K562 (cell line): ENCODE results near the gene PAAF1. TPM values are rescaled to one million over a fixed set of nuclear protein-coding genes. Genes with fewer than 3 reads are reported as not detected.

Experiments used
- ATAC-seq: fragments of 200-7000 bp; cut with Tn5 transposase; 3 replicates; pipeline ENCODE4 v1.9.1; 2020; ENCODE audit warnings: moderate library complexity
- BruUV-seq: library from RNA; stranded (reverse); fragments of 400-500 nt; replicated peaks from 2 replicates; lab custom pipeline; 2021; lab: Mats Ljungman, UMichigan
- CTCF ChIA-PET: fragments of 300-600 bp; formaldehyde crosslinking; extraction: SDS; loops from one replicate; lab custom pipeline; 2021; ENCODE audit warnings: low intra/inter-chr PET ratio; lab: Yijun Ruan, JAX
- POLR2A ChIA-PET: fragments of 300-600, 350-650 bp; sonication (Branson Sonifier 250); formaldehyde crosslinking; extraction: SDS; loops from one replicate; lab custom pipeline; 2021; ENCODE audit warnings: antibody characterized with exemption, inconsistent platforms; lab: Yijun Ruan, JAX
- DNase-seq, 4 experiments: peaks; one replicate each; pipeline versions ENCODE4 v3.0.0 to v3.0.0-alpha.2; 2011 to 2018; ENCODE audit warnings: low spot score in 3 of 4, mixed read lengths in 3 of 4; ENCODE audit errors: extremely low read depth in 1 of 4
- FAIRE-seq: peaks from 2 replicates; lab custom pipeline; 2011; peaks lifted over from hg19 to GRCh38; lab: Jason Lieb, UNC
- H2AFZ ChIP-seq: 2 replicates; pipeline ENCODE4 v1.6.0; 2011; ENCODE audit warnings: low read depth, low read length, control low read depth, inconsistent platforms
- H3K27ac ChIP-seq: fragments of 200-600 bp; 3 replicates; pipeline ENCODE4 v1.8.0; 2011; ENCODE audit warnings: low read depth, mild to moderate bottlenecking, control low read depth, inconsistent platforms, low read length, moderate library complexity, mixed read lengths; ENCODE audit errors: extremely low read depth
- H3K27me3 ChIP-seq, 2 experiments: fragments of 300-600 bp in 1 of 2; 2 replicates in 1 of 2; 3 replicates in 1 of 2; pipeline versions ENCODE4 v1.6.0 to v1.8.0; 2011; ENCODE audit warnings: inconsistent platforms in 2 of 2, low read length in 2 of 2, mild to moderate bottlenecking in 1 of 2, mixed read lengths in 1 of 2, moderate library complexity in 1 of 2; ENCODE audit not compliant: control insufficient read depth in 2 of 2, insufficient read depth in 2 of 2
- H3K36me3 ChIP-seq: fragments of 300-600 bp; 3 replicates; pipeline ENCODE4 v1.8.0; 2011; ENCODE audit warnings: mild to moderate bottlenecking, low read length, inconsistent platforms; ENCODE audit not compliant: control insufficient read depth, insufficient read depth
- H3K4me1 ChIP-seq, 2 experiments: fragments of 200-600 bp in 1 of 2; replicated peaks in 1 of 2; 2 replicates in 1 of 2; 3 replicates in 1 of 2; pipeline versions ENCODE4 v1.5.1 to v1.8.0; 2011; ENCODE audit warnings: inconsistent platforms in 2 of 2, low read length in 2 of 2, mild to moderate bottlenecking in 1 of 2, mixed read lengths in 1 of 2, moderate library complexity in 1 of 2; ENCODE audit not compliant: control insufficient read depth in 2 of 2, insufficient read depth in 2 of 2
- H3K4me2 ChIP-seq: 2 replicates; pipeline ENCODE4 v1.6.1; 2011; ENCODE audit warnings: low read length, control low read depth, inconsistent platforms, mixed read lengths; ENCODE audit not compliant: insufficient read depth
- H3K4me3 ChIP-seq: fragments of 200-600 bp; sonication (generic), shearing (Covaris generic); 2 replicates; pipeline ENCODE4 v1.5.1; 2016; ENCODE audit warnings: control low read depth, inconsistent platforms
- H3K79me2 ChIP-seq: fragments of 200-600 bp; 3 replicates; pipeline ENCODE4 v1.8.0; 2011; ENCODE audit warnings: low read length, inconsistent platforms; ENCODE audit not compliant: control insufficient read depth, insufficient read depth
- H3K9ac ChIP-seq, 2 experiments: 2 replicates each; pipeline versions ENCODE4 v1.6.0 to v1.6.1; 2011; ENCODE audit warnings: low read depth in 2 of 2, low read length in 2 of 2, control low read depth in 1 of 2, inconsistent platforms in 1 of 2, mild to moderate bottlenecking in 1 of 2, mixed read lengths in 1 of 2; ENCODE audit not compliant: insufficient read depth in 1 of 2
- H3K9me1 ChIP-seq: one replicate; pipeline ENCODE4 v1.6.0; 2011; ENCODE audit warnings: inconsistent platforms, mild to moderate bottlenecking, low read length, moderate library complexity; ENCODE audit not compliant: control insufficient read depth, insufficient read depth
- H3K9me3 ChIP-seq: replicated peaks from 2 replicates; pipeline ENCODE4 v1.5.1; 2011; ENCODE audit warnings: low read depth, low read length, inconsistent platforms; ENCODE audit not compliant: control insufficient read depth, insufficient read depth
- H4K20me1 ChIP-seq: replicated peaks from 2 replicates; pipeline ENCODE4 v1.6.1; 2011; ENCODE audit warnings: low read length, inconsistent platforms, mixed read lengths; ENCODE audit not compliant: control insufficient read depth, insufficient read depth
- ATF7 ChIP-seq: fragments of 450-650 bp; IDR thresholded peaks from 2 replicates; pipeline ENCODE4 v1.7.1; 2014; ENCODE audit warnings: mild to moderate bottlenecking, moderate library complexity
- CCAR2 ChIP-seq: fragments of 200-400 bp; formaldehyde crosslinking; IDR thresholded peaks from 2 replicates; pipeline ENCODE4 v1.6.1; 2017; ENCODE audit warnings: mild to moderate bottlenecking, low read depth, low read length
- FOS ChIP-seq: IDR thresholded peaks from 3 replicates; pipeline ENCODE4 v1.6.1; 2011; ENCODE audit not compliant: insufficient read length; ENCODE audit errors: extremely low read depth
- KDM1A ChIP-seq, 2 experiments: fragments of 450-650 bp; IDR thresholded peaks; 2 replicates each; pipeline ENCODE4 v1.6.1; 2016; ENCODE audit warnings: mild to moderate bottlenecking in 2 of 2
- MTA2 ChIP-seq: fragments of 450-650 bp; IDR thresholded peaks from 2 replicates; pipeline ENCODE4 v1.6.1; 2016; ENCODE audit warnings: low read depth
- NFATC3 ChIP-seq: fragments of 450-650 bp; IDR thresholded peaks from 2 replicates; pipeline ENCODE4 v1.6.1; 2017; ENCODE audit warnings: mild to moderate bottlenecking
- TOE1 ChIP-seq, 2 experiments: fragments of 450-650 bp in 1 of 2; sonication (generic) in 1 of 2; formaldehyde crosslinking in 1 of 2; IDR thresholded peaks; 2 replicates each; pipeline versions ENCODE4 v1.7.1 to v1.8.0; 2016 to 2022; ENCODE audit warnings: borderline replicate concordance in 2 of 2, mild to moderate bottlenecking in 2 of 2, antibody characterized with exemption in 1 of 2, inconsistent platforms in 1 of 2, low read depth in 1 of 2, missing genetic modification reagents in 1 of 2, moderate library complexity in 1 of 2
- ZNF589 ChIP-seq: fragments of 200-800 bp; sonication (Bioruptor generic); IDR thresholded peaks from 2 replicates; pipeline ENCODE4 v1.6.1; 2016; ENCODE audit warnings: low read depth, missing genetic modification characterization, missing compliant biosample characterization
- WGBS: fragments of 100-300 bp; shearing (Covaris generic); methylation state at CpG from one replicate; pipeline ENCODE4 v1.1.6; 2016; ENCODE audit warnings: low coverage, mixed read lengths; ENCODE audit not compliant: insufficient coverage; ENCODE audit errors: missing lambda C conversion rate; 5-methylcytosine and 5-hydroxymethylcytosine counted together
- in situ Hi-C: fragments of 300-500 bp; cut with MboI; formaldehyde crosslinking; loops from 4 replicates; pipeline ENCODE4 v1.15.0; 2018; ENCODE audit warnings: inconsistent platforms, mixed read lengths
- intact Hi-C: fragments of 100-400 bp; cut with micrococcal nuclease; formaldehyde crosslinking; loops from 2 replicates; pipeline ENCODE4 v1.14.2; 2022
- polyA plus RNA-seq, 8 experiments: library from polyadenylated mRNA; depleted of rRNA in 4 of 8; stranded (reverse) in 5 of 8; unstranded in 3 of 8; fragments of >200 nt; fragmentation: Nextera tagmentation in 2 of 8; fragmentation: Illumina TruSeq in 1 of 8; extraction: Ambion mirVana in 2 of 8; extraction: Trizol in 1 of 8; gene quantifications; 2 replicates each; pipeline versions ENCODE4 v1.2.1 to v1.2.3, GENCODE V29; 2011 to 2014; ENCODE audit warnings: inconsistent platforms in 1 of 8, missing spikeins in 1 of 8
- total RNA-seq, 7 experiments: library from RNA; depleted of rRNA in 6 of 7; stranded (reverse); fragments of >200 nt in 6 of 7; fragmentation: Illumina TruSeq in 2 of 7; extraction: Trizol in 2 of 7; gene quantifications; 2 replicates each; pipeline versions ENCODE4 v1.2.1 to v1.2.3, GENCODE V29; 2011 to 2021; ENCODE audit warnings: low replicate concordance in 1 of 7
- TF ChIP-seq, protein P1 (sequence below), 2 experiments: fragments of 450-650 bp in 1 of 2; IDR thresholded peaks; 2 replicates each; pipeline ENCODE4 v1.6.1; 2011 to 2017; ENCODE audit warnings: low read depth in 2 of 2, antibody characterized with exemption in 1 of 2, borderline replicate concordance in 1 of 2, low read length in 1 of 2, mild to moderate bottlenecking in 1 of 2, mixed read lengths in 1 of 2; ENCODE audit not compliant: control insufficient read depth in 1 of 2
- TF ChIP-seq, protein P2 (sequence below): fragments of 450-650 bp; formaldehyde crosslinking; IDR thresholded peaks from 2 replicates; pipeline ENCODE4 v1.4.0; 2020; ENCODE audit warnings: mild to moderate bottlenecking, moderate library complexity
- TF ChIP-seq, protein P3 (sequence below): fragments of 450-650 bp; IDR thresholded peaks from 2 replicates; pipeline ENCODE4 v1.6.1; 2018; ENCODE audit warnings: mild to moderate bottlenecking, low read depth; ENCODE audit not compliant: partially characterized antibody
- TF ChIP-seq, protein P4 (sequence below): sonication (generic); formaldehyde crosslinking; IDR thresholded peaks from 2 replicates; pipeline ENCODE4 v1.8.1; 2023; ENCODE audit warnings: mild to moderate bottlenecking, missing genetic modification reagents

PAAF1 gene
- total and polyA plus RNA-seq, 9 of the 15 experiments (the other 6 are each of a cell fraction or from before 2014, with no cell fraction given), result 13.5 to 78.6 (median 23.3) TPM

DNA sequence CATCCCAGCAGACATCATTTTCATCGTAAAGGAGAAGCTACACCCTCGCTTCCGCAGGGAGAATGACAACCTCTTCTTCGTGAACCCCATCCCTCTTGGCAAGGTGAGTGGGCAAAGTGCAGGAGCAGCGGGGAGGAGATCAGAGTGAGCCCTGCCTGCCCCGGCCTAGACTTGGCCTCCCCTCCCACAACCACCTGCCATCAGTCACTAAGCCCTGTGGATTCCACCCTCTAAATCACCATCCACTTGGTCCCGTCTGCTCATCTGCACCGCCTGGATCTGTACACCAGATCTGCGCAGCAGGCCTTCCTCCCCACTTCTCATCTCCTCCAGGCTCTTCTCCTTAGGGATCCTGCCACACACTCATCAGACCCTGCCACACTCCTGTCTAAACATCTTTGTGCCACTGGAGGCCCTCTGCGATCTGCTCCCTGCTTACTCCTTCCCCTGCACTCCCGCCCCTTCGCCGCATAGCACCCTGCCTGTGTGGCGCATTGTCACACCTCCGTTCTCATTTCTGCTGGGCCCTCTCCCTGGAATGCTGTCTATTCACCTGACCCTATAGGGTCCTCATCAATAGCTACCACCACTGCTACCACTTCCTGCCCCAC is 91.7 kb downstream of the PAAF1 start:
- Histone ChIP-seq H3K36me3 (no peaks in the 10 kb centered on the region; the same call in 2 of the 3 replicates), H3K4me2 (no peak overlapping the region), H3K4me1 (peaks cover 16% of the 10 kb centered on the region in 2 experiments; a peak in 3 of 5 replicates), H3K9me1 (no peaks in the 10 kb centered on the region), H3K9me3 (no peaks in the 10 kb centered on the region), H4K20me1 (0 out of 2 replicates have a peak, but pooled peaks cover 3% of the 10 kb centered on the region), H3K79me2 (no peaks in the 10 kb centered on the region), H3K4me3 (no peak overlapping the region), H2AFZ (no peak overlapping the region), H3K27ac (no peak overlapping the region), H3K27me3 (no peaks in the 10 kb centered on the region; a peak in 1 of 5 replicates), H3K9ac (0 out of 4 replicates have a peak overlapping the region, but pooled peaks of 1 of the 2 experiments have one; percentile 4)
- 60% methylated on average over 10 of the region's 15 CpGs for WGBS
- intact Hi-C loops (no loop called here), in situ Hi-C loops (loop anchor here (10.0 kb wide), 1 partner anchor 486 kb away; no protein-coding TSS in a partner anchor)
- no TSS peak for BruUV-seq
- no peak for FAIRE-seq
- ChIA-PET POLR2A (interaction anchor here (3.1 kb wide), 1 partner anchor 12 kb away, joined by 27 read pairs; the partner anchor contains the start of gene UCP2), CTCF (no interaction called here)
- ATAC-seq, result no peak
- no peak for DNase-seq
- TF ChIP-seq NFATC3, result no peak
- TF ChIP-seq, protein P1, sequence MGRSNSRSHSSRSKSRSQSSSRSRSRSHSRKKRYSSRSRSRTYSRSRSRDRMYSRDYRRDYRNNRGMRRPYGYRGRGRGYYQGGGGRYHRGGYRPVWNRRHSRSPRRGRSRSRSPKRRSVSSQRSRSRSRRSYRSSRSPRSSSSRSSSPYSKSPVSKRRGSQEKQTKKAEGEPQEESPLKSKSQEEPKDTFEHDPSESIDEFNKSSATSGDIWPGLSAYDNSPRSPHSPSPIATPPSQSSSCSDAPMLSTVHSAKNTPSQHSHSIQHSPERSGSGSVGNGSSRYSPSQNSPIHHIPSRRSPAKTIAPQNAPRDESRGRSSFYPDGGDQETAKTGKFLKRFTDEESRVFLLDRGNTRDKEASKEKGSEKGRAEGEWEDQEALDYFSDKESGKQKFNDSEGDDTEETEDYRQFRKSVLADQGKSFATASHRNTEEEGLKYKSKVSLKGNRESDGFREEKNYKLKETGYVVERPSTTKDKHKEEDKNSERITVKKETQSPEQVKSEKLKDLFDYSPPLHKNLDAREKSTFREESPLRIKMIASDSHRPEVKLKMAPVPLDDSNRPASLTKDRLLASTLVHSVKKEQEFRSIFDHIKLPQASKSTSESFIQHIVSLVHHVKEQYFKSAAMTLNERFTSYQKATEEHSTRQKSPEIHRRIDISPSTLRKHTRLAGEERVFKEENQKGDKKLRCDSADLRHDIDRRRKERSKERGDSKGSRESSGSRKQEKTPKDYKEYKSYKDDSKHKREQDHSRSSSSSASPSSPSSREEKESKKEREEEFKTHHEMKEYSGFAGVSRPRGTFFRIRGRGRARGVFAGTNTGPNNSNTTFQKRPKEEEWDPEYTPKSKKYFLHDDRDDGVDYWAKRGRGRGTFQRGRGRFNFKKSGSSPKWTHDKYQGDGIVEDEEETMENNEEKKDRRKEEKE (IDR thresholded peaks at IDR 0.05; ENCODE audit: borderline replicate concordance in 1 of 2, control insufficient read depth in 1 of 2, low read depth in 2 of 2, low read length in 1 of 2), result no peak
- TF ChIP-seq, protein P2, sequence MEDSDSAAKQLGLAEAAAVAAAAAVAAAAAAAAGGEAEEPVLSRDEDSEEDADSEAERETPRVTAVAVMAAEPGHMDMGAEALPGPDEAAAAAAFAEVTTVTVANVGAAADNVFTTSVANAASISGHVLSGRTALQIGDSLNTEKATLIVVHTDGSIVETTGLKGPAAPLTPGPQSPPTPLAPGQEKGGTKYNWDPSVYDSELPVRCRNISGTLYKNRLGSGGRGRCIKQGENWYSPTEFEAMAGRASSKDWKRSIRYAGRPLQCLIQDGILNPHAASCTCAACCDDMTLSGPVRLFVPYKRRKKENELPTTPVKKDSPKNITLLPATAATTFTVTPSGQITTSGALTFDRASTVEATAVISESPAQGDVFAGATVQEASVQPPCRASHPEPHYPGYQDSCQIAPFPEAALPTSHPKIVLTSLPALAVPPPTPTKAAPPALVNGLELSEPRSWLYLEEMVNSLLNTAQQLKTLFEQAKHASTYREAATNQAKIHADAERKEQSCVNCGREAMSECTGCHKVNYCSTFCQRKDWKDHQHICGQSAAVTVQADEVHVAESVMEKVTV (CRISPR knock-in tag), result no peak
- no peak for TF ChIP-seq FOS
- no peak for TF ChIP-seq ZNF589 (CRISPR knock-in tag)
- no peak for TF ChIP-seq MTA2
- TF ChIP-seq TOE1 (IDR thresholded peaks at IDR 0.05; ENCODE audit: borderline replicate concordance), result no peak
- TF ChIP-seq TOE1 (CRISPR knock-in tag; IDR thresholded peaks at IDR 0.05; ENCODE audit: borderline replicate concordance, low read depth), result no peak
- TF ChIP-seq KDM1A (IDR thresholded peaks at IDR 0.05), result no peak
- TF ChIP-seq, protein P3, sequence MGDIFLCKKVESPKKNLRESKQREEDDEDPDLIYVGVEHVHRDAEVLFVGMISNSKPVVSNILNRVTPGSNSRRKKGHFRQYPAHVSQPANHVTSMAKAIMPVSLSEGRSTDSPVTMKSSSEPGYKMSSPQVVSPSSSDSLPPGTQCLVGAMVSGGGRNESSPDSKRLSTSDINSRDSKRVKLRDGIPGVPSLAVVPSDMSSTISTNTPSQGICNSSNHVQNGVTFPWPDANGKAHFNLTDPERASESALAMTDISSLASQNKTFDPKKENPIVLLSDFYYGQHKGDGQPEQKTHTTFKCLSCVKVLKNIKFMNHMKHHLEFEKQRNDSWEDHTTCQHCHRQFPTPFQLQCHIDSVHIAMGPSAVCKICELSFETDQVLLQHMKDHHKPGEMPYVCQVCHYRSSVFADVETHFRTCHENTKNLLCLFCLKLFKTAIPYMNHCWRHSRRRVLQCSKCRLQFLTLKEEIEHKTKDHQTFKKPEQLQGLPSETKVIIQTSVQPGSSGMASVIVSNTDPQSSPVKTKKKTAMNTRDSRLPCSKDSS, result no peak
- TF ChIP-seq CCAR2, result no peak
- TF ChIP-seq, protein P4, sequence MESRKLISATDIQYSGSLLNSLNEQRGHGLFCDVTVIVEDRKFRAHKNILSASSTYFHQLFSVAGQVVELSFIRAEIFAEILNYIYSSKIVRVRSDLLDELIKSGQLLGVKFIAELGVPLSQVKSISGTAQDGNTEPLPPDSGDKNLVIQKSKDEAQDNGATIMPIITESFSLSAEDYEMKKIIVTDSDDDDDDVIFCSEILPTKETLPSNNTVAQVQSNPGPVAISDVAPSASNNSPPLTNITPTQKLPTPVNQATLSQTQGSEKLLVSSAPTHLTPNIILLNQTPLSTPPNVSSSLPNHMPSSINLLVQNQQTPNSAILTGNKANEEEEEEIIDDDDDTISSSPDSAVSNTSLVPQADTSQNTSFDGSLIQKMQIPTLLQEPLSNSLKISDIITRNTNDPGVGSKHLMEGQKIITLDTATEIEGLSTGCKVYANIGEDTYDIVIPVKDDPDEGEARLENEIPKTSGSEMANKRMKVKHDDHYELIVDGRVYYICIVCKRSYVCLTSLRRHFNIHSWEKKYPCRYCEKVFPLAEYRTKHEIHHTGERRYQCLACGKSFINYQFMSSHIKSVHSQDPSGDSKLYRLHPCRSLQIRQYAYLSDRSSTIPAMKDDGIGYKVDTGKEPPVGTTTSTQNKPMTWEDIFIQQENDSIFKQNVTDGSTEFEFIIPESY (CRISPR knock-in tag), result peak; percentile 54; the same call in 1 of the 2 replicates
- TF ChIP-seq ATF7, result no peak
